Caco-2 (cell line): ENCODE results near the gene SV2B. TPM values are rescaled to one million over a fixed set of nuclear protein-coding genes. Genes with fewer than 3 reads are reported as not detected.

ENCODE experiments used
- BruUV-seq: library from RNA; stranded (reverse); fragments of 400-500 nt; replicated peaks from 2 replicates; lab custom pipeline; 2021; lab: Mats Ljungman, UMichigan
- CTCF ChIA-PET: fragments of 300-600 bp; sonication (Branson Sonifier 250); formaldehyde crosslinking; loops from one replicate; lab custom pipeline; 2022; ENCODE audit warnings: antibody characterized with exemption; lab: Charles Lee
- POLR2A ChIA-PET: fragments of 300-600 bp; sonication (Branson Sonifier 250); formaldehyde crosslinking; loops from one replicate; lab custom pipeline; 2022; ENCODE audit warnings: antibody characterized with exemption; lab: Charles Lee
- DNase-seq, 2 experiments: peaks; one replicate each; pipeline versions ENCODE4 v3.0.0 to v3.0.0-alpha.2; 2020 to 2022
- H3K27me3 ChIP-seq: replicated peaks from 2 replicates; pipeline ENCODE4 v1.6.0; 2011; ENCODE audit warnings: low read length; ENCODE audit not compliant: control insufficient read depth, insufficient read depth
- H3K36me3 ChIP-seq: 2 replicates; pipeline ENCODE4 v1.5.1; 2011; ENCODE audit warnings: low read length; ENCODE audit not compliant: control insufficient read depth, insufficient read depth
- H3K4me1 ChIP-seq: fragments of 250-450 bp; sonication (Bioruptor Pico); 2 replicates; pipeline ENCODE4 v1.5.1; 2020; ENCODE audit warnings: mild to moderate bottlenecking
- H3K4me3 ChIP-seq: 2 replicates; pipeline ENCODE4 v1.5.1; 2011; ENCODE audit warnings: low read depth, mild to moderate bottlenecking, control low read depth, low read length
- H3K9me3 ChIP-seq: fragments of 250-450 bp; sonication (Bioruptor Pico); 2 replicates; pipeline ENCODE4 v1.5.1; 2020; ENCODE audit warnings: mild to moderate bottlenecking, moderate library complexity
- H3K27ac Mint-ChIP-seq: one replicate; pipeline ENCODE4 v1.8.0; 2022; ENCODE audit warnings: mixed read lengths; ENCODE audit not compliant: unreplicated experiment
- H3K27me3 Mint-ChIP-seq: one replicate; pipeline ENCODE4 v1.8.0; 2022; ENCODE audit warnings: mixed read lengths; ENCODE audit not compliant: insufficient read depth, unreplicated experiment
- H3K36me3 Mint-ChIP-seq: one replicate; pipeline ENCODE4 v1.8.0; 2022; ENCODE audit warnings: mild to moderate bottlenecking, mixed read lengths; ENCODE audit not compliant: insufficient read depth, unreplicated experiment
- H3K4me1 Mint-ChIP-seq: one replicate; pipeline ENCODE4 v1.8.0; 2022; ENCODE audit warnings: low read depth, mixed read lengths; ENCODE audit not compliant: unreplicated experiment
- H3K4me3 Mint-ChIP-seq: one replicate; pipeline ENCODE4 v1.8.0; 2022; ENCODE audit warnings: mild to moderate bottlenecking, moderate library complexity, mixed read lengths; ENCODE audit not compliant: unreplicated experiment
- H3K9me3 Mint-ChIP-seq: one replicate; pipeline ENCODE4 v1.8.0; 2022; ENCODE audit warnings: mixed read lengths; ENCODE audit not compliant: unreplicated experiment
- intact Hi-C: fragments of 100-400 bp; cut with micrococcal nuclease; formaldehyde crosslinking; loops from one replicate; pipeline ENCODE4 v1.10.0; 2022; ENCODE audit not compliant: unreplicated experiment
- total RNA-seq: library from RNA; stranded (reverse); gene quantifications from 2 replicates; pipeline ENCODE4 v1.2.3, GENCODE V29; 2022
- TF ChIP-seq, protein P1 (sequence below), 2 experiments: fragments of 200-600 bp in 1 of 2; IDR thresholded peaks; 1 replicate in 1 of 2; 2 replicates in 1 of 2; pipeline versions ENCODE4 v1.5.1 to v1.8.0; 2011 to 2022; ENCODE audit warnings: antibody characterized with exemption in 1 of 2, control low read depth in 1 of 2, inconsistent platforms in 1 of 2, low read depth in 1 of 2, low read length in 1 of 2, mild to moderate bottlenecking in 1 of 2, moderate library complexity in 1 of 2; ENCODE audit not compliant: insufficient read depth in 1 of 2, severe bottlenecking in 1 of 2, unreplicated experiment in 1 of 2

The SV2B gene
- total RNA-seq, 1 experiment from 2014 or later, result not detected

DNA sequence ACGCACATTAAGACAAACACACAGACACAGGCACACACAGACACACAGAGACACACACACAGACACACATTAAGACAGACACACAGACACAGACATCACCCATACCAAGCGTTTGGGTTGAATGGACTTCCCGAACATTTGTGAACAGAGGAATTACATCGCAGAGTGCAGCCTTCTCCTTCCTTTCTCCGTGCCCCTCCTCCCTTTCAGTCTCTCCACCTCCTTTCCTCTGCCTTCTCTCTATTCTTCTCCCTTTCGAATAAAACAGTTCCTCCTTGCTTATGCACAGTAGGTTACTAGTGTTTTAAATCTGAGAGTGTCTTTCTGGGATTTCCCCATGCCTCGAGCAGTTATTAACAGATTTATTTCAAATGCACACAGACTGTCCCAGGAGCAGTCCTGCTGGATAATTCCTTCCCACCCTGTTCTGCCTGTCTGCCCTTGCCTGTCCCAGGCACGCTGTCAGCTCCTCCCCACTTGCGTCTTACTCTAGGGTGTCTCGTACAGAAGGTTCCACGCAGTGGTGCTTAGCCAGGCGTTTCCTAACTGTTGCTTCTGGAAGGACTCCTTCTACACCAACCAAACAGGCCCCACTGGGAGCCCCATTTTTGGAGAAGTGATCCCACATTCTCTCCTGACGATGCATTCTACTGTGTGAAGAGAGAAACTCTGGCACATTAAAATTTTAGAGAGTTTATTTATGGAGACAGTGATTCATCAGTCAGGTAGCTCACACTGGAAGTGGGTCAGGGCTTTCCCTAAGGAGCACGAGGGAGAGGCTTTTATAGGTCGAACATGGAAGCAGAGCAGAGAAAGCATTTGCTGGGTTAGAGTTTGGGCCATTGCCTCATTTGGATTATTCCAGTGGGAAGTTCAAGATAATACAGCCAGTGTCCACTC, 163.8 kb downstream of the SV2B start:
- BruUV-seq, result no TSS peak
- CTCF ChIA-PET, result no interaction called here
- H3K27ac Mint-ChIP-seq, result no peak overlapping the region

DNA sequence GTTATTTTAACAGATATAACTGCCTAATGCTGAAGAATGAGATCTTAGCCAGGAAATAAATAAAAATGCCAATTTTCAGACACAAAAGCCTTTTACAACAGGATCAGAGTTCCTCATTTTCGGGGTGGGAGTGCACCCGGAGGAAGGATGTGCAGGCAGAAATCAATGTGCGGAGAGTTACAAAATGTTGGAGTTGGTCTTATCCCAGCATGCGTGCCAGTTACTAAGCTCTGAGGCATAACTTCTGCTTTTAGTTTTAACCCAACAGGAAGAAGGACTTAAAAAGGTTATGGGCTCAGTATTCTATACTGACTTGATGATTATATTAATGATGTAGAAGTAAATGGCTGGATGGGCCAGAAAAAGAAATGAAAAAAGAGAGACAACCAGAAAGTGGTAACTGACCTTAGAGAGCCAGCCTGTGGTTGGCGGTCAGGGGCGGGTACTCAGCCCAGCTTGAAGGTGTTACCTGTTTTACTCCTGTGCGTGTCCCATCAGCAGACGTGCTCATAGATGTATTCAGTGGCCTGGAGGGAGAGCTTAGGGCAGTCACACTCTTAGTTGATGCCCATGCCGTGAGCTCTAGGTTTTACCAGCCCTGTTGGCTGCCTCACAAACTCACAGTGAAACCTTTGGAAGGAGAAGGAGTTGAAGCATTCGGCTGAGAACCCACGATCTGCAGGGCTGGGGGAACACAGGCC, 164.7 kb downstream of the SV2B start:
- Histone ChIP-seq H3K27me3 (no peaks in the 10 kb centered on the region; the same call in 1 of the 2 replicates), H3K4me1 (no peaks in the 10 kb centered on the region), H3K4me3 (no peak overlapping the region), H3K9me3 (no peaks in the 10 kb centered on the region), H3K36me3 (no peaks in the 10 kb centered on the region)
- no TSS peak for BruUV-seq
- no peaks in the 10 kb centered on the region for H3K36me3 Mint-ChIP-seq
- TF ChIP-seq, protein P1, sequence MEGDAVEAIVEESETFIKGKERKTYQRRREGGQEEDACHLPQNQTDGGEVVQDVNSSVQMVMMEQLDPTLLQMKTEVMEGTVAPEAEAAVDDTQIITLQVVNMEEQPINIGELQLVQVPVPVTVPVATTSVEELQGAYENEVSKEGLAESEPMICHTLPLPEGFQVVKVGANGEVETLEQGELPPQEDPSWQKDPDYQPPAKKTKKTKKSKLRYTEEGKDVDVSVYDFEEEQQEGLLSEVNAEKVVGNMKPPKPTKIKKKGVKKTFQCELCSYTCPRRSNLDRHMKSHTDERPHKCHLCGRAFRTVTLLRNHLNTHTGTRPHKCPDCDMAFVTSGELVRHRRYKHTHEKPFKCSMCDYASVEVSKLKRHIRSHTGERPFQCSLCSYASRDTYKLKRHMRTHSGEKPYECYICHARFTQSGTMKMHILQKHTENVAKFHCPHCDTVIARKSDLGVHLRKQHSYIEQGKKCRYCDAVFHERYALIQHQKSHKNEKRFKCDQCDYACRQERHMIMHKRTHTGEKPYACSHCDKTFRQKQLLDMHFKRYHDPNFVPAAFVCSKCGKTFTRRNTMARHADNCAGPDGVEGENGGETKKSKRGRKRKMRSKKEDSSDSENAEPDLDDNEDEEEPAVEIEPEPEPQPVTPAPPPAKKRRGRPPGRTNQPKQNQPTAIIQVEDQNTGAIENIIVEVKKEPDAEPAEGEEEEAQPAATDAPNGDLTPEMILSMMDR (IDR thresholded peaks at IDR 0.05; ENCODE audit: insufficient read depth in 1 of 2, low read depth in 1 of 2, low read length in 1 of 2, severe bottlenecking in 1 of 2, unreplicated experiment in 1 of 2), result no peak
- no peaks in the 10 kb centered on the region for H3K27me3 Mint-ChIP-seq
- CTCF ChIA-PET, result interaction anchor here (0.7 kb wide), 1 partner anchor 207 kb away, joined by 3 read pairs; no protein-coding TSS in a partner anchor
- DNase-seq, result no peak
- no peaks in the 10 kb centered on the region for H3K9me3 Mint-ChIP-seq
- H3K27ac Mint-ChIP-seq, result no peak overlapping the region
- H3K4me1 Mint-ChIP-seq, result no peaks in the 10 kb centered on the region
- H3K4me3 Mint-ChIP-seq, result no peak overlapping the region
- intact Hi-C loops, result no loop called here
- POLR2A ChIA-PET, result no interaction called here

More for the DNA sequence above, 163.8 kb downstream of the SV2B start:
- Histone ChIP-seq H3K9me3 (no peaks in the 10 kb centered on the region), H3K4me1 (no peaks in the 10 kb centered on the region), H3K36me3 (no peaks in the 10 kb centered on the region), H3K27me3 (no peaks in the 10 kb centered on the region; the same call in 1 of the 2 replicates), H3K4me3 (no peak overlapping the region)
- no peak overlapping the region for H3K4me3 Mint-ChIP-seq
- H3K4me1 Mint-ChIP-seq, result no peaks in the 10 kb centered on the region
- H3K9me3 Mint-ChIP-seq, result no peaks in the 10 kb centered on the region
- no peak for DNase-seq
- POLR2A ChIA-PET, result no interaction called here
- H3K36me3 Mint-ChIP-seq, result no peaks in the 10 kb centered on the region
- H3K27me3 Mint-ChIP-seq, result no peaks in the 10 kb centered on the region
- TF ChIP-seq, protein P1 (IDR thresholded peaks at IDR 0.05; ENCODE audit: insufficient read depth in 1 of 2, low read depth in 1 of 2, low read length in 1 of 2, severe bottlenecking in 1 of 2, unreplicated experiment in 1 of 2), result no peak
- intact Hi-C loops, result no loop called here

DNA sequence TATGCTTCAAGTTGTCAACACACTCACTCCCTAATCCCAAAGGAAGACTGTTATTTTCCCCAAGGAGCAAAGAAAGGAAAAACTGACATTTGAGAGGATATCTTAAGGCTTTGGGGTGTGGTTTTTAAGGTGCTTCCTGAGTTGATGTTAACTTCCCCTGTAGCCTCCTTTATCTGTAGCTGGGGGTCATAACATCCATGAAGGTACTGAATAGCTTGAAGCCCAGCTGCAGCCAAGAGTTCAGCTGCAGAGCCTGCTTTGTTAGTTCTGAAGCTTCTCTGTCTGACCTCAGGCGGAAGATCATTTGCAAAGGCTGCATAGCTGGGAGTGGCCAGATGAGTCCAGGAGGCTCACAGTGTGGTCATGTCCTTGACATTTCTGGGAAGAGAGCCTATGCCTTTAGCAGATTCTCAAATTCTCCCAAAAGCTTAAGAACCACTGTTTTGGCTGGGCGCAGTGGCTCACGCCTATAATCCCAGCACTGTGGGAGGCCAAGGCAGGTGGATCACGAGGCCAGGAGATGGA, 165.4 kb downstream of the SV2B start:
- H3K4me1 Mint-ChIP-seq, result no peaks in the 10 kb centered on the region
- H3K4me3 Mint-ChIP-seq, result no peak overlapping the region
- no peak for DNase-seq
- no peaks in the 10 kb centered on the region; the same call in 1 of the 2 replicates for H3K27me3 ChIP-seq
- BruUV-seq, result no TSS peak
- ChIA-PET POLR2A (no interaction called here), CTCF (interaction anchor here (0.7 kb wide), 1 partner anchor 208 kb away, joined by 3 read pairs; no protein-coding TSS in a partner anchor)
- H3K9me3 ChIP-seq, result no peaks in the 10 kb centered on the region
- no peaks in the 10 kb centered on the region for H3K9me3 Mint-ChIP-seq
- H3K27me3 Mint-ChIP-seq, result peaks cover under 1% of the 10 kb centered on the region
- no peaks in the 10 kb centered on the region for H3K4me1 ChIP-seq
- H3K4me3 ChIP-seq, result no peak overlapping the region
- intact Hi-C loops, result no loop called here
- H3K36me3 ChIP-seq, result no peaks in the 10 kb centered on the region
- H3K36me3 Mint-ChIP-seq, result no peaks in the 10 kb centered on the region
- TF ChIP-seq, protein P1 (IDR thresholded peaks at IDR 0.05; ENCODE audit: insufficient read depth in 1 of 2, low read depth in 1 of 2, low read length in 1 of 2, severe bottlenecking in 1 of 2, unreplicated experiment in 1 of 2), result no peak
- H3K27ac Mint-ChIP-seq, result no peak overlapping the region
